CD4-positive, alpha-beta memory T cell (primary cell): Measurements from ENCODE around the gene CHMP2A. TPM values are rescaled to one million over a fixed set of nuclear protein-coding genes. Genes with fewer than 3 reads are reported as not detected.

Experiments
- microRNA-seq: library from miRNA; unstranded; fragments of <30 nt; microRNA quantifications from one replicate; pipeline ENCODE4 v1.2.0, GENCODE V29; 2021; ENCODE audit warnings: borderline replicate concordance, borderline number of aligned reads, borderline microRNAs expressed, mixed read lengths
- polyA plus RNA-seq, 2 donors: library from polyadenylated mRNA; unstranded; fragments of 300-500 nt; fragmentation: Illumina TruSeq; gene quantifications; one replicate each; pipeline ENCODE4 v1.2.3, GENCODE V29; 2021
- total RNA-seq, 2 experiments: library from RNA; stranded (reverse); gene quantifications; one replicate each; pipeline ENCODE4 v1.2.3, GENCODE V29; 2021

CHMP2A gene
- total and polyA plus RNA-seq, 4 experiments from 2014 or later: 81.1 to 238 (median 144) TPM

Small RNA genes within 50 kb of the gene (microRNA-seq; reads per million reads assigned to microRNA genes)
- gene MIR6807: not detected

Other genes starting within 250 kb of the CHMP2A start
- 10 to 100 TPM; 72.3 to 76.6 TPM for gene ERVK3-1, start 249.7 kb downstream of the CHMP2A start, total RNA-seq
- gene ERVK3-1, start 249.7 kb downstream of the CHMP2A start, polyA plus RNA-seq: 10 to 100 TPM; 59.3 to 73.9 TPM
- gene ZSCAN22, start 228.1 kb downstream of the CHMP2A start, total RNA-seq: 1 to 10 TPM; 5.0 to 5.3 TPM
- gene ZSCAN22, start 228.1 kb downstream of the CHMP2A start, polyA plus RNA-seq: 1 to 10 TPM in 1 of 2 donors, under 1 TPM in 1; 0.36 to 3.5 TPM
- 10 to 100 TPM; 15.8 to 19.0 TPM for gene A1BG, start 201.6 kb downstream of the CHMP2A start, total RNA-seq
- gene A1BG, start 201.6 kb downstream of the CHMP2A start, polyA plus RNA-seq: 10 to 100 TPM; 44.7 to 47.9 TPM
- 1 to 10 TPM; 1.7 to 2.0 TPM for gene ZNF497, start 192.4 kb downstream of the CHMP2A start, total RNA-seq
- 1 to 10 TPM in 1 of 2 donors, under 1 TPM in 1; 0.46 to 1.2 TPM for gene ZNF497, start 192.4 kb downstream of the CHMP2A start, polyA plus RNA-seq
- 1 to 10 TPM; 3.4 to 3.5 TPM for gene ZNF837, start 174.1 kb downstream of the CHMP2A start, total RNA-seq
- 1 to 10 TPM; 3.8 to 4.6 TPM for gene ZNF837, start 174.1 kb downstream of the CHMP2A start, polyA plus RNA-seq
- gene RPS5, start 167.8 kb downstream of the CHMP2A start, total RNA-seq: 1,000 to 10,000 TPM; 1,267 to 1,360 TPM
- gene RPS5, start 167.8 kb downstream of the CHMP2A start, polyA plus RNA-seq: 1,000 to 10,000 TPM; 1,172 to 1,304 TPM
- under 1 TPM in 1 of 2 experiments, not detected in 1; 0.47 TPM for gene RNF225, start 159.4 kb downstream of the CHMP2A start, total RNA-seq
- not detected for gene RNF225, start 159.4 kb downstream of the CHMP2A start, polyA plus RNA-seq
- gene ZNF584, start 146.5 kb downstream of the CHMP2A start, total RNA-seq: 10 to 100 TPM; 10.3 to 10.7 TPM
- gene ZNF584, start 146.5 kb downstream of the CHMP2A start, polyA plus RNA-seq: 1 to 10 TPM; 6.6 to 9.1 TPM
- 10 to 100 TPM in 1 of 2 experiments, 1 to 10 TPM in 1; 9.5 to 11.7 TPM for gene ZNF132, start 115.0 kb downstream of the CHMP2A start, total RNA-seq
- gene ZNF132, start 115.0 kb downstream of the CHMP2A start, polyA plus RNA-seq: 1 to 10 TPM in 1 of 2 donors, under 1 TPM in 1; 0.43 to 1.8 TPM
- gene ZNF324B, start 103.5 kb downstream of the CHMP2A start, total RNA-seq: 10 to 100 TPM; 13.1 to 13.7 TPM
- 1 to 10 TPM; 1.2 to 1.5 TPM for gene ZNF324B, start 103.5 kb downstream of the CHMP2A start, polyA plus RNA-seq
- 10 to 100 TPM; 27.6 TPM for gene ZNF324, start 88.0 kb downstream of the CHMP2A start, total RNA-seq
- 10 to 100 TPM in 1 of 2 donors, 1 to 10 TPM in 1; 5.6 to 17.0 TPM for gene ZNF324, start 88.0 kb downstream of the CHMP2A start, polyA plus RNA-seq
- 10 to 100 TPM; 16.4 to 19.5 TPM for gene ZNF446, start 78.8 kb downstream of the CHMP2A start, total RNA-seq
- gene ZNF446, start 78.8 kb downstream of the CHMP2A start, polyA plus RNA-seq: 1 to 10 TPM; 1.4 to 5.5 TPM
- 10 to 100 TPM; 10.5 to 12.2 TPM for gene SLC27A5, start 43.1 kb downstream of the CHMP2A start, total RNA-seq
- gene SLC27A5, start 43.1 kb downstream of the CHMP2A start, polyA plus RNA-seq: 10 to 100 TPM; 16.1 to 23.6 TPM
- 10 to 100 TPM; 19.8 TPM for gene ZBTB45, start 35.3 kb downstream of the CHMP2A start, total RNA-seq
- 1 to 10 TPM; 1.9 to 6.2 TPM for gene ZBTB45, start 35.3 kb downstream of the CHMP2A start, polyA plus RNA-seq
- 100 to 1,000 TPM; 342 to 348 TPM for gene TRIM28, start 11.0 kb downstream of the CHMP2A start, total RNA-seq
- 10 to 100 TPM; 19.4 to 70.9 TPM for gene TRIM28, start 11.0 kb downstream of the CHMP2A start, polyA plus RNA-seq
- 10 to 100 TPM; 55.1 to 58.3 TPM for gene UBE2M, start 3.5 kb upstream of the CHMP2A start, total RNA-seq
- gene UBE2M, start 3.5 kb upstream of the CHMP2A start, polyA plus RNA-seq: 10 to 100 TPM; 12.4 to 23.8 TPM
- gene MZF1, start 18.2 kb upstream of the CHMP2A start, total RNA-seq: 10 to 100 TPM; 42.7 to 44.4 TPM
- gene MZF1, start 18.2 kb upstream of the CHMP2A start, polyA plus RNA-seq: 1 to 10 TPM; 5.2 to 8.9 TPM